22Rv1 (cell line): ENCODE measurements around the gene MAP2K3.

Source experiments
- CTCF ChIP-seq: fragments of 450-650 bp; IDR thresholded peaks from 2 replicates; pipeline ENCODE4 v1.5.1; 2017; ENCODE audit warnings: mild to moderate bottlenecking
- ZFX ChIP-seq: fragments of 450-650 bp; IDR thresholded peaks from 2 replicates; pipeline ENCODE4 v1.6.1; 2017; ENCODE audit warnings: antibody characterized with exemption, borderline replicate concordance

- TF ChIP-seq CTCF: no peak
- TF ChIP-seq ZFX: no peak
Measured at GRCh38 chr17:21279582-21279981, 4.9 kb upstream of the MAP2K3 start.
